HUES64 (cell line): ENCODE data around the gene OTUD1.

ENCODE experiments used
- H3K27ac ChIP-seq: 2 replicates; pipeline ENCODE4 v1.7.0; 2013; ENCODE audit warnings: low read depth, low read length, inconsistent platforms
- H3K27me3 ChIP-seq: 2 replicates; pipeline ENCODE4 v1.6.1; 2013; ENCODE audit warnings: mild to moderate bottlenecking, low read length; ENCODE audit not compliant: insufficient read depth
- H3K36me3 ChIP-seq: 2 replicates; pipeline ENCODE4 v1.6.1; 2013; ENCODE audit warnings: mild to moderate bottlenecking, low read length; ENCODE audit not compliant: insufficient read depth
- H3K4me1 ChIP-seq: 2 replicates; pipeline ENCODE4 v1.6.1; 2013; ENCODE audit warnings: mild to moderate bottlenecking, low read length, moderate library complexity; ENCODE audit not compliant: insufficient read depth
- H3K4me3 ChIP-seq: 2 replicates; pipeline ENCODE4 v1.5.1; 2013; ENCODE audit warnings: mild to moderate bottlenecking, low read length, moderate library complexity
- H3K9ac ChIP-seq: 2 replicates; pipeline ENCODE4 v1.6.1; 2013; ENCODE audit warnings: mild to moderate bottlenecking, low read depth, low read length
- H3K9me3 ChIP-seq: 2 replicates; pipeline ENCODE4 v1.6.1; 2013; ENCODE audit warnings: low read depth, low read length; ENCODE audit not compliant: insufficient read depth
- WGBS: fragments of 150-250, 120-280 bp; methylation state at CpG from one replicate; pipeline ENCODE4 v1.1.7; 2013; ENCODE audit warnings: missing lambda C conversion rate; 5-methylcytosine and 5-hydroxymethylcytosine counted together

Gene OTUD1

DNA sequence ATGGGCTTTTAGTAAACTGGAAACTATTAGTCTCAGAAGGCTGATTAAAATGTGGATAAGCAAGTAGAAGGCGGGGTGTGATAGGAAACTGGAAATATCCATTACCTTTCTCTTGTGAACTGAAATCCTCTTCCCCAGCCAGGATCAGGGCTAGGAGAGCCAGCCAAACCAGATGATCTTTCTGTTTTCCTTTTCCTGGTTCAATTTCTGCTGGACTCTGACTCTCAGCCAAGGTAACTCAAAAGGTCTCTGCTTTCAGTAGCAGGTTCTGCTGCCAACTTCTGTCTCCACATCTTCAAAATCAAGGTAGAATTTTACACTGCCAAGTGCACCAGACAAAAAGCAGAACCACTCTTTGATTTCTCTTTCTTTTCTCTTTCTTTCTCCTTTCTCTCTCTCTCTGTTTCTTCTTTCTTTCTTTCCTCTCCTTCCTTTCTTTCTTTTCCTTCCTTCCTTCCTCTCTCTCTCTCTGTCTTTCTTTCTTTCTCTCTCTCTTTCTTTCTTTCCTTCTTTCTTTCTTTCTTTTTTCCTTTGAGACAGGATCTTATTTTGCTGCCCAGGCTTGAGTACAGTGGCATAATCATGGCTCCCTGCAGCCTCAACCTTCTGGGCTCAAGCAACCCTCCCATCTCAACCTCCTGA is 30.8 kb downstream of the OTUD1 start:
- H3K4me3 ChIP-seq = no peak overlapping the region
- H3K36me3 ChIP-seq = no peaks in the 10 kb centered on the region
- H3K9ac ChIP-seq = no peak overlapping the region
- H3K4me1 ChIP-seq = peaks cover 10% of the 10 kb centered on the region; the same call in 1 of the 2 replicates
- no peaks in the 10 kb centered on the region for H3K9me3 ChIP-seq
- H3K27ac ChIP-seq = no peak overlapping the region
- H3K27me3 ChIP-seq = no peaks in the 10 kb centered on the region
- WGBS = 89% methylated on average over 1 of the region's 1 CpG

DNA sequence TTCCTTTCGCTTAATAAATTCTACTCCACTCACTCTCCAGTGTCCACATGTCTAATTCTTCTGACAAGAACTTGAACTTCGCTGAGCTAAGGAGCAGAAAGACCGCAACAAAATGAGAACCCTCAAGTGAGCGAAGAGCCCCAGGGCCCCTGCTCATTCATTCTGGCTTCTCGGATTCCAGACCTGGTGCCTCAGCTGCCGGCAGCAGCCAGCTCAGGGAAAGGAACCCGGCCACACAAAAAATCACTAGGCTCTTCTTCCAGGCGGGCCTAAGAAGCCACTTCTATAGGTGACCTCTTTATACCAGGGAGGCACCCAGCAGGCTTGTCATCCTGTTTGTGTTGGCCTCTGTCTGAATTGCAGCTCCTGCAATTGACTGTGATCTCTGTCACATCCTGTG is 33.3 kb downstream of the OTUD1 start:
- Histone ChIP-seq H3K9ac (no peak overlapping the region), H3K9me3 (no peaks in the 10 kb centered on the region), H3K27me3 (no peaks in the 10 kb centered on the region), H3K4me1 (peaks cover 10% of the 10 kb centered on the region; the same call in 1 of the 2 replicates), H3K27ac (no peak overlapping the region), H3K4me3 (no peak overlapping the region), H3K36me3 (no peaks in the 10 kb centered on the region)
- 72% methylated on average over 8 of the region's 8 CpGs for WGBS

DNA sequence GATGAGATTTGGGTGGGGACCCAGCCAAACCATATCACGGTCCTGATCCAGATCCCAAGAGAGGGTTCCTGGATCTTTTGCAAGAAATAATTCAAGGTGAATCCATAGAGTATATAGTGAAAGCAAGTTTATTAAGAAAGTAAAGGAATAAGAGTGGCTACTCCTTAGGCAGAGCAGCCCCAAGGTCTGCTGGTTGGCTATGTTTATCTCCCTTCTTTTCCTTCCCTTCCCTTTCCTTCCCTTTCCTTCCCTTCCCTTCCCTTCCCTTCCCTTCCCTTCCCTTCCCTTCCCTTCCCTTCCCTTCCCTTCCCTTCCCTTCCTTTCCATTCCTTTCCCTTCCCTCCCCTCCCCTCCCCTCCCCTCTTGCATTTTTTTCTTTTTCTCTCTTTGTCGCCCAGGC is 35.2 kb downstream of the OTUD1 start:
- peaks cover 10% of the 10 kb centered on the region; the same call in 1 of the 2 replicates for H3K4me1 ChIP-seq
- no peak overlapping the region for H3K4me3 ChIP-seq
- no peak overlapping the region for H3K9ac ChIP-seq
- H3K27me3 ChIP-seq = no peaks in the 10 kb centered on the region
- 96% methylated on average over 2 of the region's 2 CpGs for WGBS
- no peaks in the 10 kb centered on the region for H3K9me3 ChIP-seq
- H3K36me3 ChIP-seq = no peaks in the 10 kb centered on the region
- no peak overlapping the region for H3K27ac ChIP-seq

DNA sequence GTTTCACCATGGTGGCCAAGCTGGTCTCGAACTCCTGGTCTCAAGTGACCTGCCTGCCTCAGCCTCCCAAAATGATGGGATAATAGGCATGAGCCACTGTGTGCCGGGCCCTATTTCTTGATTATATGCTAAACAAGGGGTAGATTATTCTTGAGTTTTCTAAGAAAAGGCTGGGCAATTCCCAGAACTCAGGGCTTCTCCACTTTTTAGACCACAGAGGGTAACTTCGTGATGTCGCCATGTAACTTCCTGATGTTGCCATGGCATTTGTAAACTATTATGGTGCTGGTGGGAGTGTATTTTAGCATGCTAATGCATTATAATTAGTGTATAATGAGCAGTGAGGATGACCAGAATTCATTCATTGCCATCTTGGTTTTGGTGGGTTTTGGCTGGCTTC is 35.8 kb downstream of the OTUD1 start:
- WGBS = 94% methylated on average over 4 of the region's 4 CpGs
- H3K9ac ChIP-seq = no peak overlapping the region
- no peak overlapping the region for H3K4me3 ChIP-seq
- no peak overlapping the region for H3K27ac ChIP-seq
- no peaks in the 10 kb centered on the region for H3K9me3 ChIP-seq
- H3K4me1 ChIP-seq = peaks cover 10% of the 10 kb centered on the region; the same call in 1 of the 2 replicates
- no peaks in the 10 kb centered on the region for H3K36me3 ChIP-seq
- no peaks in the 10 kb centered on the region for H3K27me3 ChIP-seq

DNA sequence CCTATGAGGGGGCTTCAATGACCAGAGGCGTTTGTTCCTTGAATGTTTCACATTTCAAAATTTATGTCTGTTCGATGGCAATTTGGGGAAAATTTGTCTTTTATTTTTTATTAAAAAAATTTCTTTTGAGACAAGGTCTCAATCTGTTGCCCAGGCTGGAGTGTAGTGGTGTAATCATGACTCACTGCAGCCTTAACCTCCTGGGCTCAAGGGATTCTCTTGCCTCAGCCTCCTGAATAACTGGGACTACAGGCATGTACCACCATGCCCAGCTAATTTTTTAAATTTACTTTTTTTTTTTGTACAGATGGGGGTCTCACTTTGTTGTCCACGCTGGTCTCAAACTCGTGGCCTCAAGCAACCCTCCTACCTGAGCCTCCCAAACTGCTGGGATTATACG is 39.7 kb downstream of the OTUD1 start:
- no peak overlapping the region for H3K27ac ChIP-seq
- H3K9me3 ChIP-seq = no peaks in the 10 kb centered on the region
- H3K27me3 ChIP-seq = no peaks in the 10 kb centered on the region
- H3K9ac ChIP-seq = no peak overlapping the region
- WGBS = 88% methylated on average over 5 of the region's 5 CpGs
- no peaks in the 10 kb centered on the region for H3K4me1 ChIP-seq
- no peaks in the 10 kb centered on the region for H3K36me3 ChIP-seq
- H3K4me3 ChIP-seq = no peak overlapping the region

DNA sequence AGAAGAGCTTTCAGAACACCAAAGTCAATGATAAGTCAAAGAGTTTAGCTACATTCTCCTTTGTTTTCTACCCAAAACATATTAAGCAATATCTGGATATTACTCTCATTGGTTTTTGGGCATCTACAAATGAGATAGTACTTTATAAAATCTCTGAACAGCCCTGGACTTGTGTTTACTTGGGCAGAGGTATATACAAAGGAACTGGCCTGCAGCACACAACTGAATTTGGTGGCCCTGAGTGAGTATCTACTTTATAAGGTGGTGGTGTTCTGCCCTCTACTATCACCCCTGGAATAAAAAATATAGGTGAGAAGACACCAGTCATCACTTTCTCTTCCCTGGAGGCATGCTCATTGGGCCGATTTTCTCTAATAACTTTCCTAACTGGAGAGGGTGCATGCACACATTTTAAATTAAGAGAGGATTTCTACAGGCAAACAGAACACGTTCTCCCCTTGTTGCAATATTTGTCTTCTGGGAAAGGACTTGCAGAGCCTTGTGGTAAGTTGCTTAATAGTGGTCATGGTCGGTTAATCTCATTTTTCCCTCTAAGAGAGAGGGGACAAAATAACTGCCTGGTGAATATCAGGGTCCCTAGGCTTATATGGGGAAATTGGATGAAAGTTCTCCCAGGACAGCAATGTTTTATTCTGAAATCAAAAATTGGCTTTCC is 41.1 kb downstream of the OTUD1 start:
- Histone ChIP-seq H3K4me1 (no peaks in the 10 kb centered on the region), H3K27ac (no peak overlapping the region), H3K27me3 (no peaks in the 10 kb centered on the region), H3K9me3 (no peaks in the 10 kb centered on the region), H3K4me3 (no peak overlapping the region), H3K36me3 (no peaks in the 10 kb centered on the region), H3K9ac (no peak overlapping the region)
- WGBS = 91% methylated on average over 3 of the region's 3 CpGs

DNA sequence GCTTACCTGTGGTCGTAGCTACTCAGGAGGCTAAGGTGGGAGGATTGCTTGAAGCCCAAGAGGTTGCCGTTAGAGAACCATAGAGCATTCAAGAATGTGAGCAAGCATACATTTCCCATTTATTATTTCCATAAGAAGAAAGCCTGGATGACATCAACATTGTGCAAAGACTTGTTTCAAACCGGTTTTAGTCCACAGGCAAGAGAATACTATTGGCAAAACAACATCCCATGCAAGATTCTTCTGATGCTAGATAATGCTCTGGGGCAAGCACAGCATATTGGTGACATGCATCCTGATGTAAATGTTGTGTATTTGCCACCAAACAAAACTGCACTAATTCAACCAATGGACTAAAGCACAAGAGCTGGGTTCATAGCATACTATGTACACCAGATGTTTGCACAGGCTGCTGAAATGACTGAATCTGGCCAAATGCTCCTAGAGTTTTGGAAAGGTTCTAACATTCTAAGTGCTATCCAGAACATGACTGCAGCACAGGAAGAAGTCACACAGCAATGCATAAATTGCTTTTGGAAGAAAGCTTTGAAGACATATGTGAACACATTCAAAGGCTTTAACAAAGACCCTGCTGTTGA is 42.6 kb downstream of the OTUD1 start:
- 63% methylated on average over 3 of the region's 3 CpGs for WGBS
- Histone ChIP-seq H3K27ac (no peak overlapping the region), H3K27me3 (no peaks in the 10 kb centered on the region), H3K36me3 (no peaks in the 10 kb centered on the region), H3K9me3 (no peaks in the 10 kb centered on the region), H3K9ac (no peak overlapping the region), H3K4me3 (no peak overlapping the region), H3K4me1 (no peaks in the 10 kb centered on the region)

DNA sequence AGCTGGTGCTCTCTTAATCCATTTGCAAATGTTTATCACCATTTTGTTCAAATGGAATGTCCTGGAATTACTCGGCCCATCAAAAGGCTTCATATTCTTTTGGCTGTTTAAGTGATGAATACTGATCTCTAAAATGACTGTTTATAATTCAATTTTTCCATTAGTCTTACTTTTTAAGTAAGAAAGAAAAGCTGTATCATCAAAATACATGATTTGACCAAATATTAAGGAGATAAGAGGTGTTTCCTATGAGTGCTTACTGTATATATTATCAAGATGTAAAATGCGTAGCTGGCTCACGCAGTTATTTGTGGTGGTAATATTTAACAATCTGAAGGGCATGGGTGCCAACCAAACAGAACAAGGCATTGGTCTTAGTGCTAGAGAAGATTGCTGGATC is 51.2 kb downstream of the OTUD1 start:
- Histone ChIP-seq H3K9ac (no peak overlapping the region), H3K4me1 (no peaks in the 10 kb centered on the region), H3K9me3 (no peaks in the 10 kb centered on the region), H3K27me3 (0 out of 2 replicates have a peak, but pooled peaks cover 2% of the 10 kb centered on the region), H3K4me3 (no peak overlapping the region), H3K36me3 (no peaks in the 10 kb centered on the region), H3K27ac (no peak overlapping the region)
- 100% methylated on average over 2 of the region's 3 CpGs for WGBS
